GM23248 (cell line): ENCODE results near the gene AGXT. TPM values are rescaled to one million over a fixed set of nuclear protein-coding genes. Genes with fewer than 3 reads are reported as not detected.

Experiments
- DNase-seq: peaks from one replicate; pipeline ENCODE4 v3.0.0-alpha.2; 2015
- H2AFZ ChIP-seq: fragments of 200-600 bp; sonication (generic); 2 replicates; pipeline ENCODE4 v1.6.1; 2016; ENCODE audit warnings: antibody characterized with exemption
- H3F3A ChIP-seq: fragments of 200-600 bp; sonication (generic); 2 replicates; pipeline ENCODE4 v1.6.1; 2016; ENCODE audit warnings: mild to moderate bottlenecking, antibody characterized with exemption, mixed run types; ENCODE audit not compliant: insufficient read depth
- H3K27ac ChIP-seq: fragments of 200-600 bp; sonication (generic); 2 replicates; pipeline ENCODE4 v1.5.1; 2016; ENCODE audit warnings: mild to moderate bottlenecking
- H3K27me3 ChIP-seq: fragments of 200-600 bp; sonication (generic); replicated peaks from 2 replicates; pipeline ENCODE4 v1.6.1; 2016; ENCODE audit warnings: mild to moderate bottlenecking; ENCODE audit not compliant: insufficient read depth
- H3K36me3 ChIP-seq: fragments of 200-600 bp; sonication (generic); 2 replicates; pipeline ENCODE4 v1.6.1; 2016; ENCODE audit warnings: low read depth, mild to moderate bottlenecking
- H3K4me1 ChIP-seq: fragments of 200-600 bp; sonication (generic); 2 replicates; pipeline ENCODE4 v1.6.1; 2016; ENCODE audit warnings: mild to moderate bottlenecking; ENCODE audit not compliant: insufficient read depth
- H3K4me2 ChIP-seq: fragments of 200-600 bp; sonication (generic); one replicate; pipeline ENCODE4 v1.6.1; 2016; ENCODE audit warnings: mild to moderate bottlenecking; ENCODE audit not compliant: unreplicated experiment
- H3K4me3 ChIP-seq: fragments of 200-600 bp; sonication (generic); 2 replicates; pipeline ENCODE4 v1.5.1; 2016; ENCODE audit warnings: mild to moderate bottlenecking
- H3K79me2 ChIP-seq: fragments of 200-600 bp; sonication (generic); 2 replicates; pipeline ENCODE4 v1.6.1; 2016; ENCODE audit warnings: mild to moderate bottlenecking; ENCODE audit not compliant: insufficient read depth
- H3K9ac ChIP-seq: fragments of 200-600 bp; sonication (generic); 2 replicates; pipeline ENCODE4 v1.6.1; 2016; ENCODE audit warnings: mild to moderate bottlenecking
- H3K9me2 ChIP-seq: fragments of 200-600 bp; sonication (generic); 2 replicates; pipeline ENCODE4 v1.6.1; 2016; ENCODE audit warnings: mixed run types, mild to moderate bottlenecking, moderate library complexity; ENCODE audit not compliant: insufficient read depth
- H3K9me3 ChIP-seq: fragments of 200-600 bp; sonication (generic); one replicate; pipeline ENCODE4 v1.6.1; 2017; ENCODE audit warnings: low read depth
- H4K20me1 ChIP-seq: fragments of 200-600 bp; sonication (generic); 2 replicates; pipeline ENCODE4 v1.6.0; 2016; ENCODE audit not compliant: insufficient read depth
- EZH2 ChIP-seq: fragments of 200-600 bp; sonication (generic); IDR thresholded peaks from 2 replicates; pipeline ENCODE4 v1.6.1; 2018; ENCODE audit warnings: antibody characterized with exemption, mild to moderate bottlenecking; ENCODE audit not compliant: insufficient read depth, poor library complexity, severe bottlenecking
- EZH2phosphoT487 ChIP-seq: fragments of 200-600 bp; sonication (generic); IDR thresholded peaks from 2 replicates; pipeline ENCODE4 v1.6.1; 2018; ENCODE audit warnings: antibody characterized with exemption, moderate library complexity, mild to moderate bottlenecking, low read depth; ENCODE audit not compliant: insufficient read depth
- WGBS, 2 experiments: methylation state at CpG; one replicate each; pipeline ENCODE4 v1.1.6; 2015 to 2017; ENCODE audit warnings: low lambda C conversion rate in 2 of 2, low coverage in 1 of 2; ENCODE audit errors: missing lambda C conversion rate in 2 of 2; 5-methylcytosine and 5-hydroxymethylcytosine counted together
- in situ Hi-C: fragments of 300-500 bp; cut with MboI; formaldehyde crosslinking; loops from 2 replicates; pipeline ENCODE4 v1.15.0; 2020
- polyA plus RNA-seq: library from polyadenylated mRNA; unstranded; fragments of >200 nt; fragmentation: Nextera tagmentation; extraction: Ambion mirVana; gene quantifications from 2 replicates; pipeline ENCODE4 v1.2.1, GENCODE V29; 2016
- total RNA-seq: library from RNA; depleted of rRNA; stranded (reverse); fragments of >200 nt; shearing (Covaris generic); gene quantifications from 2 replicates; pipeline ENCODE4 v1.2.3, GENCODE V29; 2014

AGXT gene
- total and polyA plus RNA-seq, 2 experiments from 2014 or later: not detected

GRCh38 chr2:240918258-240919091, 49.9 kb downstream of the AGXT start:
- no peak overlapping the region for H3K4me3 ChIP-seq
- no peak overlapping the region for H2AFZ ChIP-seq
- no peak overlapping the region for H3K9ac ChIP-seq
- H3K79me2 ChIP-seq: no peaks in the 10 kb centered on the region
- no peaks in the 10 kb centered on the region for H3K36me3 ChIP-seq
- H3F3A ChIP-seq: 0 out of 2 replicates have a peak, but pooled peaks cover 8% of the 10 kb centered on the region
- H3K4me2 ChIP-seq: no peak overlapping the region
- WGBS, 2 experiments: 94 to 96% methylated on average over 27 to 36 of the region's 36 CpGs
- H3K27me3 ChIP-seq: no peaks in the 10 kb centered on the region
- peaks cover 35% of the 10 kb centered on the region for H3K4me1 ChIP-seq
- no peaks in the 10 kb centered on the region for H4K20me1 ChIP-seq
- no peaks in the 10 kb centered on the region for H3K9me3 ChIP-seq
- no peak overlapping the region for H3K27ac ChIP-seq
- no peak for DNase-seq
- TF ChIP-seq EZH2 (no peak), EZH2phosphoT487 (no peak)
- H3K9me2 ChIP-seq: no peaks in the 10 kb centered on the region
- in situ Hi-C loops: no loop called here

GRCh38 chr2:240919161-240919781, 50.6 kb downstream of the AGXT start:
- Histone ChIP-seq H3F3A (no peaks in the 10 kb centered on the region), H3K4me3 (no peak overlapping the region), H2AFZ (no peak overlapping the region), H3K4me2 (no peak overlapping the region), H3K4me1 (peaks cover 27% of the 10 kb centered on the region), H3K27me3 (no peaks in the 10 kb centered on the region), H3K9ac (no peak overlapping the region), H3K79me2 (no peaks in the 10 kb centered on the region), H3K9me2 (no peaks in the 10 kb centered on the region), H3K27ac (no peak overlapping the region), H4K20me1 (no peaks in the 10 kb centered on the region), H3K36me3 (no peaks in the 10 kb centered on the region), H3K9me3 (no peaks in the 10 kb centered on the region)
- in situ Hi-C loops: no loop called here
- TF ChIP-seq EZH2: no peak
- TF ChIP-seq EZH2phosphoT487: no peak
- no peak for DNase-seq
- 85 to 88% methylated on average over 17 to 19 of the region's 19 CpGs for WGBS, 2 experiments

- Histone ChIP-seq H3K27ac (peak overlapping the region; percentile 97), H2AFZ (no peak overlapping the region), H3K9me2 (no peaks in the 10 kb centered on the region), H3F3A (no peaks in the 10 kb centered on the region), H4K20me1 (no peaks in the 10 kb centered on the region), H3K79me2 (no peaks in the 10 kb centered on the region), H3K4me3 (no peak overlapping the region), H3K9me3 (no peaks in the 10 kb centered on the region), H3K4me1 (peaks cover 27% of the 10 kb centered on the region), H3K9ac (peak overlapping the region; percentile 84), H3K27me3 (no peaks in the 10 kb centered on the region), H3K4me2 (peak overlapping the region; percentile 70), H3K36me3 (no peaks in the 10 kb centered on the region)
- 94 to 95% methylated on average over 31 of the region's 31 CpGs for WGBS, 2 experiments
- in situ Hi-C loops: no loop called here
- DNase-seq: no peak
- TF ChIP-seq EZH2: no peak
Measured at GRCh38 chr2:240919786-240920782, 51.5 kb downstream of the AGXT start.

- H3K27ac ChIP-seq: peak overlapping the region; percentile 97
- peaks cover 27% of the 10 kb centered on the region for H3K4me1 ChIP-seq
- no peaks in the 10 kb centered on the region for H3K9me2 ChIP-seq
- H3K9ac ChIP-seq: peak overlapping the region; percentile 84
- WGBS, 2 experiments: 43 to 44% methylated on average over 4 of the region's 4 CpGs
- H3K36me3 ChIP-seq: no peaks in the 10 kb centered on the region
- no peaks in the 10 kb centered on the region for H3K79me2 ChIP-seq
- no peaks in the 10 kb centered on the region for H3F3A ChIP-seq
- peak overlapping the region; percentile 39; the same call in 1 of the 2 replicates for H3K4me3 ChIP-seq
- in situ Hi-C loops: no loop called here
- TF ChIP-seq EZH2: no peak
- no peak for TF ChIP-seq EZH2phosphoT487
- no peaks in the 10 kb centered on the region for H4K20me1 ChIP-seq
- H3K9me3 ChIP-seq: no peaks in the 10 kb centered on the region
- H3K4me2 ChIP-seq: peak overlapping the region; percentile 70
- H3K27me3 ChIP-seq: no peaks in the 10 kb centered on the region
- peak; percentile 64 for DNase-seq
- no peak overlapping the region for H2AFZ ChIP-seq
Measured at GRCh38 chr2:240920783-240921231, 52.2 kb downstream of the AGXT start.
